DMS 273 (cell line): ENCODE results near the gene ALG14.
"Not testable (repeated sequence)": the region's sequence is repeated elsewhere in the genome, so short reads cannot be mapped to it uniquely, and the experiment has no call there.

Source experiments
- DNase-seq: peaks from one replicate; lab custom pipeline; 2025; ENCODE audit not compliant: unreplicated experiment; lab: John Stamatoyannopoulos, UW

The ALG14 gene

GRCh38 chr1:95043141-95043980, 29.4 kb downstream of the ALG14 start:
- DNase-seq, result peak; percentile 91

DNA sequence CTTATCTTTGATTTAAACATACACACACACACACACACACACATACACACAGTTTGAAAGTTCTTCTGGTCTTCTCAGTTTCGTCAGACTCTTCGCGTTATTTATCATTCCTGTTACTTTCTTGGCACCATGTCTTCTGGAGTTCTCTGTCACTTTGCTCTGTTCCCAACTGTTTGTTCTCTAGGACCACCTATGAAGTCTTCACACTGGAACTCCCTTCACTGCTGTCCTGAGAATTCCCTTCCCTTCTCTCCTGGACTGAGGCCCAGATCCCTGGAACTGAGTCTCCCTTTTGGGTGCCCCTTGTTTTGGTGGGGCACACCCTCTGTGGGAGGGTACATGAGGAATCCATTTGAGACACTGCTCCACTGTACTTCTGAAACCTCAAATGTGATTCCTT, 30.5 kb downstream of the ALG14 start:
- no peak for DNase-seq

- peak; percentile 80 for DNase-seq
Observed at GRCh38 chr1:95041491-95042165, 31.1 kb downstream of the ALG14 start.

- DNase-seq, result no peak
Observed at GRCh38 chr1:95040032-95040525, 32.7 kb downstream of the ALG14 start.

DNA sequence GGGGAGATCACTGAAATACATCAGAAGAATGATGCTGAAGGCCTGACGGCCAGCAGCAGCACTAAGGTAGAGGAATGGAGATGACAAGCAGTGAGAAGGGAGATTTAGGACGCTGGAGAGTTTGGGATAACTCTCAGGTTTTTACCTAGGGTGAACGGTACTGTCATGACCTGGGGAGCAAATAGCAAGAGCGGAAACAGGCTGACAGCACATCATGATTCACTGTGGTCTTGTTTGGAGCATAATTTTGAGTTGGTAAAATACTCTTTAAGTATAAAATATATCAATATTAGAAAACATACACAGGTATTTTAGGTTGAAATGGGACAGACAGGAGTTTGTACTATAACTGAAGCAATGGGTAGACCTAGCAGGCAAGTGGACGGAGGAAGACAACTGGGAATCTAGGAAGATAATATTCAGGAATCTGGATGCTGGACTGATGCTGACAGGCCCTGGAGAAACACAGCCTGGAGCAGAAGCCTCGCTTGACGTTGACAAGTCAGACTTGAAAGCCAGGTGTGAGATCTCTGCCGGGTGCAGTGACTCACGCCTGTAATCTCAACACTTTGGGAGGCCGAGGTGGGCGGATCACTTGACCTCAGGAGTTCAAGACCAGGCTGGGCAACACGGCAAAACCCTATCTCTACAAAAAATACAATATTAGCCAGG, 33.3 kb downstream of the ALG14 start:
- DNase-seq, result no peak

DNA sequence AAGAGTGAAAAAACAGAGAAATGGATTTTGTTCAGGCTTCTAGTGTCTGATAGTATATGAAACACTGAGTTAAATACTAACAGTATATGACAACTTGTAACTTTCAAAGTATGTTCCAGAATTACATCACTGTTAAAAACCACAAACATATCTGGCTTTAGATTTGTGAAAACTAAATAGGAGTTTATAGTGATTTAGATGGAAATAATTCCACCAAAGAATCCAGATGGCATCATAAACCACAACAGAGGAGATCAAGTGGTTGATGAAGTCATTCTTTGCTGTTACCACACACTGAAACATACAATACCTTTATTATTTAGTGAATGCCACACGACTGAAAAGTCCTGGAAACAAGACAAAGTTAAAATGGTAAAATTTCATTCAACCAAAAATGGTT, 37.2 kb downstream of the ALG14 start:
- no peak for DNase-seq

DNA sequence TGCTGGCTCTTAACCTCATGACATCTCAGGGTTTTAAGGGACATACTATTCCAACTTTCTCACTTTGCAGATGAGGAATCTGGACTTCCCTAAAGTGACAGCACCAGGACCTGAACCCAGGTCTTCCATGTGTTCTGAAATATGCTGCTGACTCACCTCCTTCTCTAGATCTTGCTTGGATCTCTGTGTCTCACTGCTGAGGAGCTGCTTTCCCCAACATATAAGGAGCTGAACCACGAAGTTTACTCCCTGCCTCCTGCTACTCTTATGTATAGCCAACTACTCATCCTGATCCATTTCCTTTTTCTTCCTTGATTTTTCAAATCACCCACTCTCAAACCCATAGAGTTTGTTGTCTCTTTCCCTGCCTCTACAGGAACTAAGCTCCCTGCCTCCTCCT, 38.2 kb downstream of the ALG14 start:
- no peak for DNase-seq

DNA sequence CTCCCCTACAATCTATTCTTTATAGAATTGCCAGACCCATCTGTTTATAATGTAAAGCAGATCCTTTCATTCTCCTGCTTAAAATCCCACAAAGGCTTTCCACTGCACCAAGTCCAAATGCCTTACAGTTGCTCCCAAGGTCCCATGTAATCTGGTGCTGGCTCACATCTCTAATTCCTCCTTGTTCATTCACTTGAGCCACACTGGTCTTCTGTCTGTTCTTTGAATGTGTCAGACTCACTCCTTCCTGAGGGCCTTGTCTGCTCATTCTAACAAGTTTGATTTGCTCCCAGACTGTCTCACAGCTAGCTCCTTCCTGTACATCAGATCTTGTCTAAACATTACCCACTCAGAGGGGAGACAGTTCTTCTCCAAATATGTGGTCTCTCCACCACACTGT, 38.9 kb downstream of the ALG14 start:
- no peak for DNase-seq

DNA sequence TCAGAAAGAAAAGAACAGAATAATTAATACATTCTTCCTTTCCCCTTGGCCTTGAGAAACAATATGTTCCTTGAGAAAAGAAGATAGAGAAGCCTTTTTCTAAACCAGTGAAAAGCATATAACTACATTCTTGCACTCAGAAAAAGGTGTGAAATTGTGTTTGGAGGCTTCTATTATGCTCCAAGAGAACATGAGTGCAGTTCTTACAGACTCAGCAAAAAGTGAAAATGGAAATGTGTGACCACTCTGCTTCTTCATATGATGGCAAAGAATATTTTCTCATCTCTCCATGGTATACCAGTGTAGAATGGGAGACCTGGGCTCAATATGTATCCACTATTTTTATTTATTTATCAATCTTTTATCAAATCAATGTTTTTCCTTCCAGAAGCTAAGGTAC, 43.2 kb downstream of the ALG14 start:
- no peak for DNase-seq

GRCh38 chr1:95028954-95029353, 43.8 kb downstream of the ALG14 start:
- no peak for DNase-seq

- DNase-seq, result no peak
Observed at GRCh38 chr1:95027046-95027445, 45.7 kb downstream of the ALG14 start.

- no peak for DNase-seq
Observed at GRCh38 chr1:95023399-95024043, 49.2 kb downstream of the ALG14 start.

DNA sequence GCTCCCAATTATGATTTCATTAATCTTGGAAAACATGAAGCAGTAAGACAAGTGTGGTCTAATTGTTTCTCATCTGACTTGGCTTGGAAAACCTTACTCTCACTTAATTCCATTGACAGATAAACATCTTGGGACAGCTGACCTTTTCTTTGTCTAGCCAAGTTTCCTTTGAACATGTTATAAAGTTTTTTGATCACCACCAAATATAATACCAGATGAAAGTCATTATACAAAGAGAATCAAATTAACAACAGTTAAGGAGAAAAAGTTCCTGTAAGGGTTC, 50.2 kb downstream of the ALG14 start:
- no peak for DNase-seq

DNA sequence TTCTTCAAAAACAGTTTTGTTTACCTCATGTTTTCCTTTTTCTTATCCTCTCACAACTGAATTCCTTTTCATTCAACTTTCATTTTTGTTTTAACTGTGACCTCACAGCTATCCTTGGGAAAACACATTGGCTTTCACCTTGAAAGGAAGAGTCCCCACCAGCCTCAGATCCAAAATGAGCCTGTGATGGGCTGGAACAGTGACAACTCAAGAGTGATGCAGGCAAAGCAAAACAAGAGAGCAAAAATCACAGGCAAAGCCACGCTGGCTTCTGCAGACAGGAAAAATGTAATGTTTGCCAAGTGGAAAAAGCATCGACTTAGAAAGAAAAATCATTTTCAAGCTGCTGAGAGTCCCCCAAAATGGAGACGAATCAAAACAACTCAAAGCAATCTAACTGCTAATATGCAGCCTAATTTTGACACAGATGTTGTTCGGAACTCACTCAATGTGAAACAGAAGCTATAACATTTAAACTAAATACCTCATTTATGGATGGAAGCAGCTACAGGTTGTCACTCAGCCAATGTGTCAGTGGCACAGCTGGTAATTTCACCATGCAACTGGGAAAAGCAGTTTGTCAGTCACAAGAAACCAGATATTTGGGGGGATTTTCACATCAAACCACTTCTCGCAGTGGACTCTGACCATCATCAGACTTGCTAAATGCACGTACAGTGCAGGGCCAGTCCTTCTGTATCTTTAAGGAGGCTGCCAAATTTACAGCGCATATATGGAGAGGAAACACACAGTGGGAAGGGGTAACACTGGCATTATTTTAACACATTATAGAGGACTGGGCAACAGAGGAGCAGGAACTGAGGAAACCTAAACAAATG, 50.7 kb downstream of the ALG14 start:
- DNase-seq, result peak; percentile 45

GRCh38 chr1:95021119-95021518, 51.6 kb downstream of the ALG14 start:
- no peak for DNase-seq

DNA sequence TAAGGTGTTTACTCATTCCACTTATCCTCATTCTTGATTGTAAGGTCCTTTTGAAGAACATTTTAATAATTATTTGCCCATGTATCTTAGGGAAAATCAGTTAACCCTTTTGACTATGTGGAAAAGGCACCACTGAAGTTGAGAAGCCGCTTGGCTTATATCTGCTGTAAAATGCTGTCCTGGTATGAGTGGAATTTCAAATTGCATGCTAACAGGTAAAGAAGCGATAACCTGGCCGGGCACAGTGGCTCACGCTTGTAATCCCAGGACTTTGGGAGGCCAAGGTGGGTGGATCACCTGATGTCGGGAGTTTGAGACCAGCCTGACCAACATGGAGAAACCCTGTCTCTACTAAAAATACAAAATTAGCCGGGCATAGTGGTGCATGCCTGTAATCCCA, 53.3 kb downstream of the ALG14 start:
- DNase-seq, result not testable (repeated sequence)

DNA sequence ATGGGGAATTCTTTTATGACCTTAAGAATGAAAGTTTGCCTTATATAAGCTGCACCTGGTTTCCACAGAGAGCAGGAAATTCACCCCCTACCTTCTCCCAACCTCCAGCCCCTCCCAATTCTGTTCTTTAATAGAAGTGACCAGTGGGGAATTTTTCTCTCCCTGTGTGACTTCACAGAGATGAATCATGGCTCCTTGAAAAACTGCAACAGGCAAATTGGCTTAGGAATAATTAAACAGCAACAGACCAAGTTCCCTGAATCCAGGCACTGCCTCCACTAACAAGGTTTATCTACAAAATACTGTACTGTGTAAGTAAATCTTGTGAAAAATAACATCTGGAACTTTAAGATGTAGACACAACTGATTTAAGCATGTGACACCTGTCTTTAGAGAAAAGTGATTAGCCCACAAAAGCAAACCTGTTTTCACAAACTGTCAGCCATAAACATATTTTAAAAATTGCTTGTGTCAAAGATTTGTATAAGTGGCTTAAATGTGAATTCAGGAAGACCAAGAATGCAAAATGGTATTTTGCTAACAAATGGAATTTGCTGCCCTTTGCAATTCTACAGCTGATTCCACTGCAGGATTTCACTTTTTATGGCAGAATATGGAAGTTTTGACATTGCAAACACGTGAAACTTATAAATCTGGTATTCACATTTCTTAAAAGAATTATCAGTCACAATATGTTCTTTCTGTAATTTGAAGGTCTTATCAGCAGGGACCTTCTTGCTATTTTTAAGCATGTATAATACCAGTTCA, 54.0 kb downstream of the ALG14 start:
- peak; percentile 25 for DNase-seq

DNA sequence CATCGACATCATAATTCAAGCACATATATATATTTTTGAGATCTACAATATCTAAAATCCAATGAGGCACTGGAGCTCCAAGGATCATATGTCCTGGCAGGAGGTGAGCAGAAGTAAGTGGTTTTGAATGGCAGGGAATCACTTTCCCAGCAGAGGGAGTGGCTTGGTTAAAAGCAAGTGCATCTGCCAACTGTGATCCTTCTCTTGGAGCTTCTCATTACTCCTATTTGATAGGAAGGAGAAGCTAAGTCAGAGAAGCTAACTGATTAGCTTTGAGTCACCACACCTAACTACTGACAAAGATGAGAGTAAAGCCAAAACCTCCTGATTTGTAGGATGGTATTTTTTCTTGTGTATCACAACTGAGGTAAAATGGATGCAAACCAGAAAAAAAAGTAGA, 55.0 kb downstream of the ALG14 start:
- DNase-seq, result peak; percentile 80

- no peak for DNase-seq
Observed at GRCh38 chr1:95015076-95015475, 57.7 kb downstream of the ALG14 start.
